IMR-90 (cell line): ENCODE data around the gene MINAR1. TPM values are rescaled to one million over a fixed set of nuclear protein-coding genes. Genes with fewer than 3 reads are reported as not detected.

Experiments used
- ATAC-seq: fragments of 200-7000 bp; cut with Tn5 transposase; 2 replicates; pipeline ENCODE4 v1.9.1; 2020; ENCODE audit warnings: low read depth, mild to moderate bottlenecking, moderate library complexity
- BruUV-seq: library from RNA; stranded (reverse); fragments of 400-500 nt; replicated peaks from 2 replicates; lab custom pipeline; 2021; lab: Mats Ljungman, UMichigan
- CTCF ChIA-PET: fragments of 300-600 bp; formaldehyde crosslinking; extraction: SDS; loops from one replicate; lab custom pipeline; 2021; ENCODE audit warnings: antibody characterized with exemption; lab: Yijun Ruan, JAX
- POLR2A ChIA-PET: fragments of 300-600 bp; sonication (Branson Sonifier 250); formaldehyde crosslinking; loops from one replicate; lab custom pipeline; 2022; ENCODE audit warnings: antibody characterized with exemption; ENCODE audit not compliant: unreplicated experiment; lab: Charles Lee
- DNase-seq: peaks from one replicate; pipeline ENCODE4 v3.0.0; 2013
- H2AFZ ChIP-seq: replicated peaks from 2 replicates; pipeline ENCODE3; 2013; ENCODE audit warnings: low read length, mild to moderate bottlenecking; ENCODE audit not compliant: poor library complexity
- H2AK5ac ChIP-seq: 2 replicates; pipeline ENCODE4 v1.6.1; 2013; ENCODE audit warnings: low read depth, low read length, inconsistent platforms
- H2AK9ac ChIP-seq: replicated peaks from 2 replicates; pipeline ENCODE3; 2013; ENCODE audit warnings: mild to moderate bottlenecking, low read depth, low read length, moderate library complexity; ENCODE audit not compliant: poor library complexity
- H2BK120ac ChIP-seq: 2 replicates; pipeline ENCODE4 v1.6.1; 2013; ENCODE audit warnings: low read depth, low read length, inconsistent platforms
- H2BK15ac ChIP-seq: 3 replicates; pipeline ENCODE4 v1.6.1; 2013; ENCODE audit warnings: low read depth, low read length, inconsistent platforms
- H2BK20ac ChIP-seq: 2 replicates; pipeline ENCODE4 v1.6.1; 2013; ENCODE audit warnings: low read depth, mild to moderate bottlenecking, inconsistent platforms, low read length, moderate library complexity
- H2BK5ac ChIP-seq: 2 replicates; pipeline ENCODE4 v1.6.1; 2013; ENCODE audit warnings: mild to moderate bottlenecking, low read depth, low read length, inconsistent platforms; ENCODE audit not compliant: poor library complexity, severe bottlenecking
- H3K14ac ChIP-seq: replicated peaks from 2 replicates; pipeline ENCODE4 v1.6.1; 2013; ENCODE audit warnings: low read depth, low read length, inconsistent platforms
- H3K18ac ChIP-seq: 2 replicates; pipeline ENCODE4 v1.6.1; 2013; ENCODE audit warnings: low read depth, low read length, control low read depth
- H3K23ac ChIP-seq: 2 replicates; pipeline ENCODE4 v1.6.1; 2013; ENCODE audit warnings: low read depth, low read length, inconsistent platforms
- H3K27ac ChIP-seq: 2 replicates; pipeline ENCODE4 v1.5.1; 2013; ENCODE audit warnings: mild to moderate bottlenecking, control low read depth, low read length; ENCODE audit not compliant: insufficient read depth
- H3K27me3 ChIP-seq: 2 replicates; pipeline ENCODE4 v1.6.1; 2013; ENCODE audit warnings: low read length; ENCODE audit not compliant: control insufficient read depth, insufficient read depth
- H3K36me3 ChIP-seq: 2 replicates; pipeline ENCODE4 v1.6.1; 2013; ENCODE audit warnings: low read length, mixed read lengths; ENCODE audit not compliant: control insufficient read depth, insufficient read depth
- H3K4ac ChIP-seq: 2 replicates; pipeline ENCODE4 v1.6.1; 2013; ENCODE audit warnings: low read depth, low read length, inconsistent platforms
- H3K4me1 ChIP-seq: 2 replicates; pipeline ENCODE4 v1.6.1; 2013; ENCODE audit warnings: low read length, mixed read lengths; ENCODE audit not compliant: control insufficient read depth, insufficient read depth
- H3K4me2 ChIP-seq: 2 replicates; pipeline ENCODE4 v1.6.1; 2013; ENCODE audit warnings: low read depth, mild to moderate bottlenecking, control low read depth, low read length, moderate library complexity
- H3K4me3 ChIP-seq: 2 replicates; pipeline ENCODE4 v1.5.1; 2013; ENCODE audit warnings: low read depth, mild to moderate bottlenecking, control low read depth, low read length, moderate library complexity; ENCODE audit not compliant: insufficient read depth
- H3K56ac ChIP-seq: 2 replicates; pipeline ENCODE4 v1.6.1; 2013; ENCODE audit warnings: low read length, inconsistent platforms; ENCODE audit not compliant: insufficient read depth; ENCODE audit errors: extremely low read depth
- H3K79me1 ChIP-seq, 2 experiments: 2 replicates each; pipeline ENCODE4 v1.6.1; 2013; ENCODE audit warnings: low read length in 2 of 2, inconsistent platforms in 1 of 2, low read depth in 1 of 2
- H3K9ac ChIP-seq: 2 replicates; pipeline ENCODE4 v1.6.1; 2013; ENCODE audit warnings: low read depth, low read length, control low read depth
- H3K9me1 ChIP-seq: 2 replicates; pipeline ENCODE4 v1.6.1; 2013; ENCODE audit warnings: low read length, inconsistent platforms; ENCODE audit not compliant: insufficient read depth
- H3K9me3 ChIP-seq: 2 replicates; pipeline ENCODE4 v1.6.1; 2013; ENCODE audit warnings: low read length; ENCODE audit not compliant: control insufficient read depth, insufficient read depth
- H4K20me1 ChIP-seq: 2 replicates; pipeline ENCODE4 v1.6.1; 2013; ENCODE audit warnings: low read length, inconsistent platforms; ENCODE audit not compliant: insufficient read depth
- H4K5ac ChIP-seq: 2 replicates; pipeline ENCODE4 v1.6.1; 2013; ENCODE audit warnings: mild to moderate bottlenecking, low read depth, low read length, control low read depth
- H4K8ac ChIP-seq, 2 experiments: 2 replicates each; pipeline ENCODE4 v1.6.1; 2013; ENCODE audit warnings: low read depth in 2 of 2, low read length in 2 of 2, control low read depth in 1 of 2, inconsistent platforms in 1 of 2
- H4K91ac ChIP-seq: 2 replicates; pipeline ENCODE4 v1.6.1; 2013; ENCODE audit warnings: low read depth, low read length, inconsistent platforms; ENCODE audit not compliant: insufficient read depth
- FOS ChIP-seq: fragments of 150-350 bp; IDR thresholded peaks from 2 replicates; pipeline ENCODE4 v1.6.1; 2016; ENCODE audit warnings: low read depth, low read length
- RAD21 ChIP-seq: IDR thresholded peaks from 2 replicates; pipeline ENCODE4 v1.6.1; 2012; ENCODE audit warnings: low read length, improper control_type of control experiment
- RCOR1 ChIP-seq: IDR thresholded peaks from 2 replicates; pipeline ENCODE4 v1.6.1; 2012; ENCODE audit warnings: mild to moderate bottlenecking, low read length, improper control_type of control experiment; ENCODE audit not compliant: insufficient replicate concordance
- WGBS, 2 experiments: methylation state at CpG; one replicate each; pipeline versions ENCODE4 v1.1.5 to v1.1.7; 2013; ENCODE audit warnings: missing lambda C conversion rate in 2 of 2; ENCODE audit not compliant: insufficient read length in 1 of 2; ENCODE audit errors: extremely low coverage in 2 of 2; 5-methylcytosine and 5-hydroxymethylcytosine counted together
- dilution Hi-C: fragments of 300-500 bp; cut with HindIII; formaldehyde crosslinking; loops from one replicate; pipeline ENCODE4 v1.14.3; 2018; ENCODE audit warnings: low sequenced_read_pairs; ENCODE audit not compliant: unreplicated experiment
- in situ Hi-C: fragments of 300-500 bp; cut with MboI; formaldehyde crosslinking; loops from 3 replicates; pipeline ENCODE4 v1.14.3; 2019; ENCODE audit warnings: low sequenced_read_pairs, inconsistent platforms, mixed read lengths
- intact Hi-C: fragments of 100-400 bp; cut with micrococcal nuclease; formaldehyde crosslinking; loops from 2 replicates; pipeline ENCODE4 v1.10.0; 2022
- polyA plus RNA-seq, 3 experiments: library from polyadenylated mRNA; depleted of rRNA; stranded (reverse); fragments of >200 nt; gene quantifications; 2 replicates each; pipeline ENCODE4 v1.2.3, GENCODE V29; 2012; ENCODE audit warnings: low replicate concordance in 1 of 3
- total RNA-seq: library from RNA; depleted of rRNA; stranded (reverse); fragments of >200 nt; gene quantifications from 2 replicates; pipeline ENCODE4 v1.2.3, GENCODE V29; 2012

MINAR1 gene
- total and polyA plus RNA-seq, 2 of the 4 experiments (the other 2 are of a cell fraction) = 0.65 to 1.6 TPM

DNA sequence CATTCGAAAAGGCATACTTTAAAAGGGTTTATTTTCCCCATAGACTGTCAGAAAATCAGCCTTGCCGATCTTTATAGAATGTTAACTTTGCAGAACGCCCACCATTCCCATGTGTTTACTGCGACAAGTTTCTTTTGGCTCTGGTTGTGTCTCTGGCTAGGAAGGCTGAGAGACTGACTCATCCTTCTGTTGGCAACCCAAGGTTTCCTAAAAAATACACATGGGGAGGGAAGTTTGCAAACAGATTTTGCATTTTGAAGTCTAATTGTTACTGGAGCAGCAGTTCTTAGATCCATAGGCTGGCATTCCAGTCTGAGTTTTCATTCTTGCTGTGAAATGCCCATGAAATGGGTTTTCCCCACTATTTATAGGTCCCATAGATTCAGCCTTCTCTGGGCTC lies 37.9 kb upstream of the MINAR1 start:
- no peak overlapping the region; a peak in 1 of 4 replicates for H4K8ac ChIP-seq
- H3K4me1 ChIP-seq = peaks cover 6% of the 10 kb centered on the region; the same call in 1 of the 2 replicates
- WGBS, 2 experiments = no CpG with 5 or more reads among the region's 4 CpGs
- peaks cover 4% of the 10 kb centered on the region for H4K20me1 ChIP-seq
- 0 out of 2 replicates have a peak overlapping the region, but pooled peaks have one; percentile 30 for H2BK20ac ChIP-seq
- no peaks in the 10 kb centered on the region for H3K27me3 ChIP-seq
- no peak overlapping the region for H2AK5ac ChIP-seq
- H3K79me1 ChIP-seq = 0 out of 4 replicates have a peak, but pooled peaks cover 0 to 4% of the 10 kb centered on the region in 2 experiments
- no peak overlapping the region for H2BK15ac ChIP-seq
- no peak overlapping the region for H2AFZ ChIP-seq
- no peaks in the 10 kb centered on the region for H3K36me3 ChIP-seq
- TF ChIP-seq RCOR1 (no peak), RAD21 (no peak), FOS (peak; percentile 28; the same call in 1 of the 2 replicates)
- H3K4me3 ChIP-seq = no peak overlapping the region
- ATAC-seq = peak; percentile 87
- CTCF ChIA-PET = interaction anchor here (1.0 to 2.2 kb wide), 2 partner anchors 13 to 39 kb away, joined by 3 to 6 read pairs; no protein-coding TSS in a partner anchor
- dilution Hi-C loops (no loop called here), in situ Hi-C loops (no loop called here), intact Hi-C loops (loop anchor here (5.0 kb wide), 1 partner anchor 593 kb away; no protein-coding TSS in a partner anchor)
- no peak overlapping the region for H3K23ac ChIP-seq
- POLR2A ChIA-PET = no interaction called here
- no peak overlapping the region for H3K4ac ChIP-seq
- H2AK9ac ChIP-seq = no peak overlapping the region
- no peak overlapping the region for H2BK120ac ChIP-seq
- no peak overlapping the region for H3K56ac ChIP-seq
- H3K27ac ChIP-seq = no peak overlapping the region
- H3K18ac ChIP-seq = no peak overlapping the region
- H3K4me2 ChIP-seq = peak overlapping the region; percentile 72; the same call in 1 of the 2 replicates
- H2BK5ac ChIP-seq = peak overlapping the region; percentile 12
- no TSS peak for BruUV-seq
- H3K9me3 ChIP-seq = no peaks in the 10 kb centered on the region
- peak; percentile 79 for DNase-seq
- H3K9ac ChIP-seq = no peak overlapping the region
- H3K9me1 ChIP-seq = peaks cover 4% of the 10 kb centered on the region; the same call in 1 of the 2 replicates
- no peak overlapping the region for H4K5ac ChIP-seq
- H3K14ac ChIP-seq = no peak overlapping the region
- H4K91ac ChIP-seq = no peak overlapping the region
